ENCODE measurements around the gene RIMKLB. TPM values are rescaled to one million over a fixed set of nuclear protein-coding genes. Genes with fewer than 3 reads are reported as not detected.
A peak's percentile ranks its signal among the peaks of the same experiment; 100 is the strongest.

The RIMKLB gene
- total RNA-seq, 4 donors from 2014 or later = 11.8 to 29.6 (median 14.4) TPM

- Histone ChIP-seq H3K36me3 (no peaks in the 10 kb centered on the region), H3K4me3 (no peak overlapping the region), H3K9me3 (no peaks in the 10 kb centered on the region), H3K27me3 (no peaks in the 10 kb centered on the region), H3K27ac (no peak overlapping the region), H3K4me1 (peaks cover 8% of the 10 kb centered on the region)
- no peak for TF ChIP-seq POLR2A (IDR thresholded peaks at IDR 0.05)
- no peak for TF ChIP-seq POLR2AphosphoS5 (IDR thresholded peaks at IDR 0.05)
- TF ChIP-seq, protein P1, sequence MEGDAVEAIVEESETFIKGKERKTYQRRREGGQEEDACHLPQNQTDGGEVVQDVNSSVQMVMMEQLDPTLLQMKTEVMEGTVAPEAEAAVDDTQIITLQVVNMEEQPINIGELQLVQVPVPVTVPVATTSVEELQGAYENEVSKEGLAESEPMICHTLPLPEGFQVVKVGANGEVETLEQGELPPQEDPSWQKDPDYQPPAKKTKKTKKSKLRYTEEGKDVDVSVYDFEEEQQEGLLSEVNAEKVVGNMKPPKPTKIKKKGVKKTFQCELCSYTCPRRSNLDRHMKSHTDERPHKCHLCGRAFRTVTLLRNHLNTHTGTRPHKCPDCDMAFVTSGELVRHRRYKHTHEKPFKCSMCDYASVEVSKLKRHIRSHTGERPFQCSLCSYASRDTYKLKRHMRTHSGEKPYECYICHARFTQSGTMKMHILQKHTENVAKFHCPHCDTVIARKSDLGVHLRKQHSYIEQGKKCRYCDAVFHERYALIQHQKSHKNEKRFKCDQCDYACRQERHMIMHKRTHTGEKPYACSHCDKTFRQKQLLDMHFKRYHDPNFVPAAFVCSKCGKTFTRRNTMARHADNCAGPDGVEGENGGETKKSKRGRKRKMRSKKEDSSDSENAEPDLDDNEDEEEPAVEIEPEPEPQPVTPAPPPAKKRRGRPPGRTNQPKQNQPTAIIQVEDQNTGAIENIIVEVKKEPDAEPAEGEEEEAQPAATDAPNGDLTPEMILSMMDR (IDR thresholded peaks at IDR 0.05) = no peak
- TF ChIP-seq EP300 (IDR thresholded peaks at IDR 0.05) = no peak
- WGBS = 60% methylated on average over 3 of the region's 3 CpGs
- DNase-seq (ENCODE audit: low spot score in 2 of 2) = no peak
Observed at GRCh38 chr12:8678661-8679111, 19.1 kb upstream of the RIMKLB start.

DNA sequence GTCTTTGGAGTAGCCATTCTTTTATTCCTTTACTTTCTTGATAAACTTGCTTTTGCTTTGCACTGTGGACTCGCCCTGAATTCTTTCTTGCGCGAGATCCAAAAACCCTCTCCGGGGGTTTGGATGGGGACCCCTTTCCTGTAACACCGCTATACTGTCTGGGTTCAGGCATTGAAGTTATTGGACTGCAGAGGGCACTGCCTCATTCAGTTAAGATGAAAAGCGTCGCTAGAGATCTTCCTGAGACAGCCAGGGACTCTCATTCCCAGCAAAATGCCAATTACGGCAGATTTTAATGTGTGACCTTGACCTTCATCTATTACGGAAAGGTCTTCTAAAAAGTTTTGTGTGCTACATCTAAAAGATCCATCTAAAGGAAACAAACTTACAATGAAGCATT lies 17.3 kb upstream of the RIMKLB start:
- Histone ChIP-seq H3K27ac (no peak overlapping the region), H3K9me3 (no peaks in the 10 kb centered on the region), H3K27me3 (no peaks in the 10 kb centered on the region), H3K36me3 (no peaks in the 10 kb centered on the region), H3K4me3 (no peak overlapping the region), H3K4me1 (peaks cover 8% of the 10 kb centered on the region)
- TF ChIP-seq EP300 (IDR thresholded peaks at IDR 0.05) = no peak
- no peak for TF ChIP-seq POLR2A (IDR thresholded peaks at IDR 0.05)
- TF ChIP-seq, protein P1 (IDR thresholded peaks at IDR 0.05) = no peak
- no peak for TF ChIP-seq POLR2AphosphoS5 (IDR thresholded peaks at IDR 0.05)
- WGBS = 81% methylated on average over 9 of the region's 9 CpGs
- DNase-seq (ENCODE audit: low spot score in 2 of 2) = no peak

DNA sequence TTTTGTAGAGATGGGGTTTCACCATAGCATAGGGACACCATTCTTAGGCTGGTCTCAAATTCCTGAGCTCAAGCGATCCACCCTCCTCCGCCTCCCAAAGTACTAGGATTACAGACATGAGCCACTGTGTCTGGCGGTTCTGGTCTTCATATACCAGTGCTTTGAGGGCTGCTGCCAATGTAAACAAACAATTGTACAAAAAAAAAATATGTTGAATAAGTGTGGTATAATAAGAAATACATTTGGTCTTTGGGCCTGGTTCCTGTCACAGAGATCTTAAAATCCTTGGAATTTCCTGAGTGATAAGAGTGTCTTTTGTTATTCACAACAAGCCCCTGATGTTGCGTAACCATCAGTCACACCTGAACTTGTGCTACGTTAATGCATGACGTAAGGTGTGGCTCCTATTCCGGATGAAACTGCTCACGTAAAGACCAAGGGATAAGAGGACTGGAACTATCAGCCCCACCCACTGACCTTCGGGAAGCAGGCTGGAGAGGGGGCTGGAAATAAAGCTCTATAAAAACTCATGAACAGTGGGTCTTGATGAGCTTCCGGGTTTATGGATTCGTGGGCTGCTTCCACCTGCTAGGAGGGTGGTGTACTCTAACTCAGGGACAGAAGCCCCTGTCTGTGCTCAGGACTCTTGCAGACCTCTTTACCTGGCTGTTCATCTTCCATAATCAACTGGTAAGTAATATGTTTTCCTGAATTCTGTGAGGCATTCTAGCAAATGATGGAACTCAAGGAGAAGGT lies 16.5 kb upstream of the RIMKLB start:
- Histone ChIP-seq H3K27me3 (no peaks in the 10 kb centered on the region), H3K9me3 (no peaks in the 10 kb centered on the region), H3K4me3 (no peak overlapping the region), H3K27ac (peak overlapping the region; percentile 9), H3K4me1 (peaks cover 5% of the 10 kb centered on the region), H3K36me3 (no peaks in the 10 kb centered on the region)
- TF ChIP-seq EP300 (IDR thresholded peaks at IDR 0.05) (no peak), POLR2A (IDR thresholded peaks at IDR 0.05) (no peak), POLR2AphosphoS5 (IDR thresholded peaks at IDR 0.05) (no peak)
- TF ChIP-seq, protein P1 (IDR thresholded peaks at IDR 0.05) = no peak
- no peak for DNase-seq (ENCODE audit: low spot score in 2 of 2)
- WGBS = 40% methylated on average over 11 of the region's 11 CpGs

DNA sequence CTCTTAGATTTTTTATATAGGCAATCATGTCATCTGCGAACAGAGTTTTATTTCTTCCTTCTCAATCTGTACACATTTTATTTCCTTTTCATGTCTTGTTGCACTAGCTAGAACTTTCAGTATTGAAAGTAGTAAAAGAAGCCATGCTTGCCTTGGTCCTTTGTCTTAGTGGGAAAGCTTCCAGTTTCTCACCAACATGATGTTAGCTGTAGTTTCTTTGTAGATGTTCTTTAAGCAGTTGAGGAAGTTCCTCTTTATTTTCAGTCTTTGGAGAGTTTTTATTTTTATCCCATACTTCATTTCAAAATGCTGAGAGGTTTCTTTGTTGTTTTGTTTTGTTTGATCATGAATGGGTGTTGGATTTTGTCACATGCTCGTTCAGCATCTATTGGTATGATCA lies 12.7 kb upstream of the RIMKLB start:
- WGBS = 72% methylated on average over 2 of the region's 2 CpGs

GRCh38 chr12:8687846-8688601 lies 9.8 kb upstream of the RIMKLB start:
- no peaks in the 10 kb centered on the region for H3K36me3 ChIP-seq
- WGBS = 39% methylated on average over 2 of the region's 2 CpGs
- peaks cover 13% of the 10 kb centered on the region for H3K4me1 ChIP-seq
- peak overlapping the region; percentile 19 for H3K27ac ChIP-seq
- no peaks in the 10 kb centered on the region for H3K27me3 ChIP-seq
- H3K4me3 ChIP-seq = no peak overlapping the region
- no peak for DNase-seq (ENCODE audit: low spot score in 2 of 2)
- no peaks in the 10 kb centered on the region for H3K9me3 ChIP-seq
- TF ChIP-seq POLR2A (IDR thresholded peaks at IDR 0.05) (no peak), POLR2AphosphoS5 (IDR thresholded peaks at IDR 0.05) (no peak), EP300 (IDR thresholded peaks at IDR 0.05) (no peak)
- TF ChIP-seq, protein P1 (IDR thresholded peaks at IDR 0.05) = no peak

More for the DNA sequence above, 12.7 kb upstream of the RIMKLB start:
- no peak for DNase-seq (ENCODE audit: low spot score in 2 of 2)
- H3K4me1 ChIP-seq = peaks cover 18% of the 10 kb centered on the region
- no peaks in the 10 kb centered on the region for H3K36me3 ChIP-seq
- no peak overlapping the region for H3K27ac ChIP-seq
- TF ChIP-seq EP300 (IDR thresholded peaks at IDR 0.05) = no peak
- H3K4me3 ChIP-seq = no peak overlapping the region
- H3K9me3 ChIP-seq = no peaks in the 10 kb centered on the region
- no peaks in the 10 kb centered on the region for H3K27me3 ChIP-seq
